Right cardiac atrium (tissue), 5 donors: ENCODE data around the gene INTS2. TPM values are rescaled to one million over a fixed set of nuclear protein-coding genes. Genes with fewer than 3 reads are reported as not detected.
"Not testable (repeated sequence)": the region's sequence is repeated elsewhere in the genome, so short reads cannot be mapped to it uniquely, and the experiment has no call there.

ENCODE experiments used
- ATAC-seq, 2 donors: fragments of 200-7000 bp; cut with Tn5 transposase; one replicate each; pipeline versions ENCODE4 v1.8.0 to v1.9.1; 2020; ENCODE audit warnings: moderate library complexity in 2 of 2, mild to moderate bottlenecking in 1 of 2
- DNase-seq, 3 donors: peaks; one replicate each; pipeline ENCODE4 v3.0.0-alpha.2; 2020
- H3K27ac ChIP-seq: one replicate; pipeline ENCODE4 v1.5.1; 2013; ENCODE audit warnings: mild to moderate bottlenecking, low read length, control low read depth, moderate library complexity
- H3K27me3 ChIP-seq: one replicate; pipeline ENCODE4 v1.6.1; 2013; ENCODE audit not compliant: control insufficient read depth, insufficient read depth
- H3K4me1 ChIP-seq: one replicate; pipeline ENCODE4 v1.6.1; 2013; ENCODE audit warnings: low read length; ENCODE audit not compliant: control insufficient read depth, insufficient read depth
- H3K4me3 ChIP-seq: one replicate; pipeline ENCODE4 v1.5.1; 2013; ENCODE audit warnings: low read length, control low read depth
- H3K9me3 ChIP-seq: one replicate; pipeline ENCODE4 v1.6.1; 2013; ENCODE audit warnings: low read length; ENCODE audit not compliant: control insufficient read depth
- WGBS: extraction: QIAGEN DNeasy Blood & Tissue Kit; methylation state at CpG from one replicate; pipeline ENCODE4 v1.1.7; 2013; 5-methylcytosine and 5-hydroxymethylcytosine counted together
- intact Hi-C, 4 donors: fragments of 100-400 bp; cut with DNase I; formaldehyde crosslinking; loops; one replicate each; pipeline versions ENCODE4 v1.11.0 to v1.14.0; 2022 to 2023
- polyA plus RNA-seq: library from polyadenylated mRNA; stranded (reverse); fragments of 200-250 nt; gene quantifications from one replicate; pipeline ENCODE4 v1.2.3, GENCODE V29; 2013
- total RNA-seq, 4 donors: library from RNA; stranded (reverse); fragmentation: NEBNext Ultra II Directional; extraction: Animal tissue kit (Norgen Biotek cat#: 25700); gene quantifications; one replicate each; pipeline ENCODE4 v1.2.1, GENCODE V29; 2021
- donor health status: healthy with polysubstance abuse.
- donor health status: DM: no; HTN: yes; CAD: no.
- donor health status: DM: no; HTN: no; CAD: no.
- donor health status: DM: no; HTN: yes; CAD: no; lungs with severe emphysema.
- donor health status: DM: yes; HTN: yes; CAD: no.

The INTS2 gene
- total and polyA plus RNA-seq, 5 donors, result 2.8 to 11.6 (median 10.2) TPM

DNA sequence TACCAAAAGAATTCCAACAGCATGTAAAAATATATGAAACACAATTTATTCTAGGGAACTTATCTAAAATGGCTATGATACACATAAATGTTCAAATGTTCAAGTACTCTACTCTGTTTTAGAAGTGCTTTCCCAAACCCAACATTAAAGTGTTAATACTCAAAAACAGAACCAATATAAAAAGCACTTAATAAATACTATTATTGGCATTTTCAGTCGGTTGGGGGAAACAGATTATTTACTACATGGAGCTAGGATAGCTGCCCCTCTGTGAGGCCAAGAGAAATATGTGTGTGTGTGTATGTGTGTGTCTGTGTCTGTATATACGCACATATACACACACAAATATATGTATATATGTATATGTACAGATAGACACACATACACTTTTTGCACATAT, 32.4 kb downstream of the INTS2 start:
- no peak overlapping the region for H3K27ac ChIP-seq
- ATAC-seq (no peak), DNase-seq (no peak)
- no peaks in the 10 kb centered on the region for H3K9me3 ChIP-seq
- no peaks in the 10 kb centered on the region for H3K4me1 ChIP-seq
- intact Hi-C loops, result no loop called here
- 56% methylated on average over 2 of the region's 2 CpGs for WGBS
- no peak overlapping the region for H3K4me3 ChIP-seq
- H3K27me3 ChIP-seq, result no peaks in the 10 kb centered on the region

DNA sequence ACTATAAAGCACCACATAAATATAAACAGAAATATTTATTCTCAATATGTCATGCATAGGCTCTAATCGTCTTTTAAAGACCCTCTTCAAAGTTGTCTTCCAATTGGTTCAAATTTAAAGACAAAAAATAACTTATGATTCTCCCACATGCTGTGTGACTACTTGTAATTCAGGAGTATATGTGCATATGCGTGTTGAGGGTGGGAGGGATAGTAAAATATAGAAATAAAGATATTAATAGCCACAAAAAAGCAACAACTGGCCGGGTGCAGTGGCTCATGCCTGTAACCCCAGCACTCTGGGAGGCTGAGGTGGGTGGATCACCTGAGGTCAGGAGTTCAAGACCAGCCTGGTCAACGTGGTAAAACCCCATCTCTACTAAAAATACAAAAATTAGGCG, 33.5 kb downstream of the INTS2 start:
- WGBS, result 84% methylated on average over 5 of the region's 5 CpGs
- ATAC-seq, intact Hi-C loops, H3K27me3 ChIP-seq, H3K27ac ChIP-seq, H3K4me1 ChIP-seq, DNase-seq, H3K4me3 ChIP-seq, H3K9me3 ChIP-seq: not testable (repeated sequence)

DNA sequence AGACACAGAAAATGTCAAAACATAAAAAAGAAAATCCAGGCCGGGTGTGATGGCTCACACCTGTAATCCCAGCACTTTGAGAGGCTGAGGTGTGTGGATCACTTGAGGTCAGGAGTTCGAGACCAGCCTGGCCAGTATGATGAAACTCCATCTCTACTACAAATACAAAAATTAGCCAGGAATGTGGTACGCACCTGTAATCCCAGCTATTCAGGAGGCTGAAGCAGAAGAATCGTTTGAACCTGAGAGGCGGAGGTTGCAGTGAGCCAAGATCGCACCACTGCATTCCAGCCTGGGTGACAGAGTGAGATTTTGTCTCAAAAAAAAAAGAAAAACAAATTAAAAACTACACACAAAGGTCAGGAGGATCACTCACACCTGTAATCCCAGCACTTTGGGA, 40.0 kb downstream of the INTS2 start:
- H3K9me3 ChIP-seq, result not testable (repeated sequence)

DNA sequence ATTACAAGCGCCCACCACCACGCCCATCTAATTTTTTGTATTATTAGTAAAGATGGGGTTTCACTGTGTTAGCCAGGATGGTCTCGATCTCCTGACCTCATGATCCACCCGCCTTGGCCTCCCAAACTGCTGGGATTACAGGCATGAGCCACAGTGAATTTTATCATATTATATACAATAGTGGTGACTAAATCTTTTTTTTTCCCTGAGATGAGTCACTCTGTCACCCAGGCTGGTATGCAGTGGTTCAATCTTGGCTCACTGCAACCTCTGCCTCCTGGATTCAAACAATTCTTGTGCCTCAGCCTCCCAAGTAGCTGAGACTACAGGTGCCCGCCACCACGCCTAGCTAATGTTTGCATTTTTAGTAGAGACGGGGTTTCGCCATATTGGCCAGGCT, 41.9 kb downstream of the INTS2 start:
- H3K4me3 ChIP-seq, H3K4me1 ChIP-seq, DNase-seq, H3K9me3 ChIP-seq, H3K27me3 ChIP-seq, ATAC-seq, H3K27ac ChIP-seq, intact Hi-C loops: not testable (repeated sequence)
- WGBS, result 97% methylated on average over 8 of the region's 8 CpGs

More for the DNA sequence above, 40.0 kb downstream of the INTS2 start:
- DNase-seq, H3K4me3 ChIP-seq, H3K4me1 ChIP-seq, H3K27ac ChIP-seq, intact Hi-C loops, H3K27me3 ChIP-seq, ATAC-seq: not testable (repeated sequence)
- WGBS, result 96% methylated on average over 6 of the region's 6 CpGs

DNA sequence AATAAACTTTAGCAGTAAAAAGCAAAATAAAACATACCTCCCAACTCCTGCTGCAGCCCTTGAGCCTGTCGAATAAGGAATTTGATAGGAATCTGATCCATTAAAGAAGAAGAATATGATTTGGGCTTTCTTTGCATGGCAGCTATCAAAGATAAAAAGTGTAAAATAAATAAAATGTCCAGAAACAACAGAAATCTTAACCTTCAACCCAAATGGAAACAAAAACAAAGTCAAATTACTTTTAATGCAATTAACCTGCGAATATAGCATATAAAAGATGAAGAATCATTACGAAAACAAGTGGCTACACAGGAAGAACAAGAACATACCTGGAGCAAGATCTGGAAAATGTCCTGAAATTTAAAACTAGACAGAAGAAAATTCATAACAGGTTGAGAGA, 42.9 kb downstream of the INTS2 start:
- H3K27ac ChIP-seq, result no peak overlapping the region
- no peaks in the 10 kb centered on the region for H3K9me3 ChIP-seq
- no peaks in the 10 kb centered on the region for H3K27me3 ChIP-seq
- DNase-seq (no peak), ATAC-seq (no peak)
- no peak overlapping the region for H3K4me3 ChIP-seq
- intact Hi-C loops, result no loop called here
- 94% methylated on average over 3 of the region's 3 CpGs for WGBS
- no peaks in the 10 kb centered on the region for H3K4me1 ChIP-seq

DNA sequence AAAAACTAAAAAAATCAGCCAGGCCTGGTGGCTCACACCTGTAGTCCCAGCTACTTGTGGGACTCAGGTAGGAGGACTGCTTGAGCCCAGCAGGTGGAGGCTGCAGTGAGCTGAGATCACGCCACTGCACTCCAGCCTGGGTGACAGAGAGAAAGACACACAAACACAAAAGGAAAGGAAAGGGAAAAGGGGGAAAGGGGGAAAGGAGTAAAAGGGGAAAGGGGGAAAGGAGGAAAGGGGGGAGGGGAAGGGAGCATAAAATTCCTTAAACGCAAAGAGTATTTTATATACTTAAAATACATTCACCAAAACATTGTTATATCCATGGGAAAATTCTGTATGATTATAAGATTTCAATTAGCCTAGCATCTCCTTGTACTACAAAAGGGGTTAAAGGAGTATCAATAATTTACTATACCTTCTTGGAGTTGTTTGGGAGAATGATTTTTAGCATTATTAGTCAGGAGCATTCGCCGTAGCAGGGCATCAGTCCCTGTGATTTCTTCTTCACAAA, 47.1 kb downstream of the INTS2 start:
- Histone ChIP-seq H3K4me1 (no peaks in the 10 kb centered on the region), H3K27me3 (no peaks in the 10 kb centered on the region), H3K4me3 (no peak overlapping the region), H3K27ac (no peak overlapping the region), H3K9me3 (no peaks in the 10 kb centered on the region)
- WGBS, result 97% methylated on average over 4 of the region's 4 CpGs
- ATAC-seq (no peak), DNase-seq (no peak)
- intact Hi-C loops, result no loop called here

DNA sequence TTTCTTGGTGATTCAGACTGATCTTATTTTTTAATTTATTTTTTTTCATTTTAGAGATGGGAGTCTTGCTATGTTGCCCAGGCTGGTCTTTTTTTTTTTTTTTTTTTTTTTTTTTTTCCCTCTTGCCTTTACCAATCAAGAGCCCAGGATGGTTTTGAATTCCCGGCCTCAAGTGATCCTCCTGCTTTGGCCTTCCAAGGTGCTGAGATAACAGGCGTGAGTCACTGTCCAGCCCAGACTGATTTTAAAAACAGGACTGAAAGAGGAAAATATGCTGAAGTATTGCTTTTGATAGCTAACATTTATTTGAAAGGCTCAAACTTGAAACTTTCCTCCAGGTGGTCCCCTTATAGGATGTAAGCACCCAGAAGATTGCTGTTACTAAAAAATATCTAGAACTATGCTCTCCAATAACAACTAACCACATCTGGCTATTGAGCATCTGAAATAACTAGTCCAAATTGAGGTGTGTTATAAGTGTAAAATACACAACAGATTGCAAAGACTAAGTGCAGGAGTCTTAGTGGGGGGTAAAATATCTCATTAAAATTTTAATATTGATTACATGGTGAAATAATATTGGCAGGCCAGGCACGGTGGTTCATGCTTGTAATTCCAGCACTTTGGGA, 48.7 kb downstream of the INTS2 start:
- intact Hi-C loops, result no loop called here
- ATAC-seq (no peak), DNase-seq (no peak)
- Histone ChIP-seq H3K4me3 (no peak overlapping the region), H3K27me3 (no peaks in the 10 kb centered on the region), H3K4me1 (no peaks in the 10 kb centered on the region), H3K27ac (no peak overlapping the region), H3K9me3 (no peaks in the 10 kb centered on the region)
- 97% methylated on average over 3 of the region's 3 CpGs for WGBS

DNA sequence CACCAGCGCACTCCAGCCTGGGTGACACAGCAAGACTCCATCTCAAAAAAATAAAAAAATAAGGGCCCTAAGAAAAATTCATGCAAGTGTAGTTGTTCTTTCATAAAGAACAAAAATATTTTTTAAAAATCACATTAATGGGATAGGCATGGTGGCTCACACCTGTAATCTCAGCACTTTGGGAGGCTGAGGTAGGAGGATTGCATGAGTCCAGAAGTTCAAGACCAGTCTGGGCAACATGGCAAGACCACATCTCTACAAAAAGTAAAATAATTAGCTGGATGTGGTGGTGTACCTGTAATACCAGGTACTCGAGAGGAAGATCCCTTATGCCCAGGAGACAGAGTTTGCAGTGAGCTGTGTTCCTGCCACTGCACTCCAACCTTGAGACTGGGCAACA, 49.3 kb downstream of the INTS2 start:
- H3K27ac ChIP-seq, result no peak overlapping the region
- DNase-seq (no peak), ATAC-seq (no peak)
- no peak overlapping the region for H3K4me3 ChIP-seq
- H3K9me3 ChIP-seq, result no peaks in the 10 kb centered on the region
- no peaks in the 10 kb centered on the region for H3K27me3 ChIP-seq
- H3K4me1 ChIP-seq, result no peaks in the 10 kb centered on the region
- WGBS, result 67% methylated on average over 2 of the region's 2 CpGs
- intact Hi-C loops, result no loop called here

DNA sequence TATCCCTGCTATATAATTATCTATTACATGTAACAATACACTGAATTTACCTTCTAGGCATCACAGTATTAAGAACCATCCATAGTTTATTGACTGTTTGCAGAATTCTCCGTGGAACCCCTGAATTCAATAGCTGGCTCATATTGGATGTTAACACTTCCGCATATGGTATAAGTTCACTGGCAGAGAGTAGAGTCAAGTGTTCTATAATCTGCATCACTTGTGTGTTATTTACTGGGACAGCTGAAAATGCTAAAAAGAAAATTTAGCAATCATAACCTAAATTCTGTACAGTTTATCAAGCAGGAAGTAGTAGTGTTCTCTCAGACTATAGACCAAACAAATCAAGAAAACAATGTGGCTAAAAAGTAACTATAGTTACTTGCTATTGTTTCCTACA, 49.9 kb downstream of the INTS2 start:
- no peak overlapping the region for H3K4me3 ChIP-seq
- H3K27me3 ChIP-seq, result no peaks in the 10 kb centered on the region
- 90% methylated on average over 2 of the region's 2 CpGs for WGBS
- no peaks in the 10 kb centered on the region for H3K4me1 ChIP-seq
- H3K9me3 ChIP-seq, result no peaks in the 10 kb centered on the region
- intact Hi-C loops, result no loop called here
- DNase-seq (no peak), ATAC-seq (no peak)
- H3K27ac ChIP-seq, result no peak overlapping the region

DNA sequence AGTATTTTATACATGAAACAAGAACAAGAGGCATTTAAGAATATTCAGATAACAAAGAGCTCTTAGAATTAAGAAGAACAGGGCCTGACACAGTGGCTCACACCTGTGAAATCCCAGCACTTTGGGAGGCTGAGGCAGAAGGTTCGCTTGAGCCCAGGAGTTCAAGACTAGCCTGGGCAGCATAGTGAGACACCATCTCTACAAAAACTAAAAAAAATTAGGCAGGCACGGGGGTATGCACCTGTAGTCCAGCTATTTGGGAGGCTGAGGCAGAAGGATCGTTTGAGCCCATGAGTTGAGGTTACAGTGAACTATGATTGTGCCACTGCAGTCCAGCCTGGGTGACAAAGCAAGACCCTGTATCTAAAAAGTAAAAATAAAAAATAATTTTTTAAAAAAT, 52.0 kb downstream of the INTS2 start:
- 91% methylated on average over 3 of the region's 3 CpGs for WGBS
- no peaks in the 10 kb centered on the region for H3K27me3 ChIP-seq
- no peak overlapping the region for H3K27ac ChIP-seq
- H3K4me1 ChIP-seq, result no peaks in the 10 kb centered on the region
- no peaks in the 10 kb centered on the region for H3K9me3 ChIP-seq
- intact Hi-C loops, result no loop called here
- ATAC-seq (no peak), DNase-seq (no peak)
- no peak overlapping the region for H3K4me3 ChIP-seq

DNA sequence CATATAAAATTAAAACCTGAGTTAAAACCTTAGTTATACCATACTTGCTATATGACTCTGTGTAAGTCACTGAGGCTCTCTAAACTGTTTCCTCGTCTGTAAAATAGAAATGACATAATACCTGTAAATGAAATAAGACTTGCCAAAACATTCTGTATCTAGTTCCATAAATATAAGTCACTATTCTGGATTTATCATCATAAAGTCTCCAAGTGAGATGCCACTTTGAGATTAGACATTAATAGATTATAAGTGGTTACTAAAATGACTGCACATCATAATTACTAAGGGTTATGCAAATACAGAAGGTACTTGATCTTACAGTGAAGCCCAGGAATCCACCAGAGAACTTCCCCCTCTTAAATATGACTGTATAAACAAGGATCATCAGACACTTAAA, 52.5 kb downstream of the INTS2 start:
- no peak overlapping the region for H3K27ac ChIP-seq
- DNase-seq, result no peak
- 84% methylated on average over 1 of the region's 1 CpG for WGBS
- no peaks in the 10 kb centered on the region for H3K27me3 ChIP-seq
- no peak overlapping the region for H3K4me3 ChIP-seq
- no peaks in the 10 kb centered on the region for H3K4me1 ChIP-seq
- no peak for ATAC-seq
- intact Hi-C loops, result no loop called here
- no peaks in the 10 kb centered on the region for H3K9me3 ChIP-seq

DNA sequence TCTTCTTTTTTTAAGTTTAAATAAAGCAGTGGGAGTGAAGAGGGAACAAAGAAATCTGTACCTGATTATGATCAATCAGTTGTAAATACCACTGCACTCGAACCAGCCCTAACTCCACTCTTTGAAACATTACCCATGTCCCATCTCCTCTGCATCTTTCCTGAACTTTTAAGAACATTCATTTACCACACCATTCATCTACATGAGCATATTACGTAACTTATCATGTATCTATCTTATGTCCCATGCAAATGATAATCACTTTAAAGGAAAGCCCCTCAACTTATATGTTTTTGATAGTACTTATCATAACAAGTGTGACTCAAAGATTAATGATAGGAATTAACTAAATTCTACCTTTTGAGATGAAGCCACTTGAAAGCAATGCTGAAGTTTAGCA, 53.7 kb downstream of the INTS2 start:
- no peaks in the 10 kb centered on the region for H3K4me1 ChIP-seq
- intact Hi-C loops, result no loop called here
- 93% methylated on average over 2 of the region's 2 CpGs for WGBS
- ATAC-seq, result no peak
- no peak for DNase-seq
- H3K27ac ChIP-seq, result no peak overlapping the region
- no peaks in the 10 kb centered on the region for H3K27me3 ChIP-seq
- no peaks in the 10 kb centered on the region for H3K9me3 ChIP-seq
- H3K4me3 ChIP-seq, result no peak overlapping the region
